GM12878 (cell line): ENCODE measurements around the gene IFI27L2. TPM values are rescaled to one million over a fixed set of nuclear protein-coding genes. Genes with fewer than 3 reads are reported as not detected.

Experiments
- ATAC-seq: fragments of 200-7000 bp; cut with Tn5 transposase; 3 replicates; pipeline ENCODE4 v1.9.1; 2020; ENCODE audit warnings: mild to moderate bottlenecking, moderate library complexity
- BruUV-seq: library from RNA; stranded (reverse); fragments of 400-500 nt; replicated peaks from 2 replicates; lab custom pipeline; 2021; lab: Mats Ljungman, UMichigan
- CTCF ChIA-PET: fragments of 300-600 bp; sonication (Branson Sonifier 250); formaldehyde crosslinking; extraction: SDS; loops from one replicate; lab custom pipeline; 2021; ENCODE audit warnings: inconsistent platforms; lab: Yijun Ruan, JAX
- POLR2A ChIA-PET: fragments of 350-600 bp; formaldehyde crosslinking; extraction: SDS; loops from one replicate; lab custom pipeline; 2021; ENCODE audit warnings: inconsistent platforms; lab: Charles Lee
- RAD21 ChIA-PET: fragments of 300-600 bp; sonication (Branson Sonifier 250); formaldehyde crosslinking; loops from one replicate; lab custom pipeline; 2023; ENCODE audit warnings: antibody characterized with exemption; ENCODE audit not compliant: unreplicated experiment; lab: Charles Lee
- SMC1A ChIA-PET: fragments of 300-600 bp; sonication (Branson Sonifier 250); formaldehyde crosslinking; loops from one replicate; lab custom pipeline; 2023; ENCODE audit not compliant: unreplicated experiment, uncharacterized antibody; lab: Charles Lee
- DNase-seq: peaks from one replicate; pipeline ENCODE4 v3.0.0-alpha.2; 2011; ENCODE audit warnings: low read depth, low spot score
- FAIRE-seq: peaks from 3 replicates; lab custom pipeline; 2011; peaks lifted over from hg19 to GRCh38; lab: Jason Lieb, UNC
- H2AFZ ChIP-seq: 2 replicates; pipeline ENCODE4 v1.6.0; 2011; ENCODE audit warnings: low read depth, low read length, control low read depth; ENCODE audit not compliant: control insufficient read depth
- H3K27ac ChIP-seq: 2 replicates; pipeline ENCODE4 v1.5.1; 2011; ENCODE audit warnings: control low read depth; ENCODE audit not compliant: control insufficient read depth, insufficient read depth
- H3K27me3 ChIP-seq, 2 experiments: replicated peaks in 1 of 2; 2 replicates each; pipeline versions ENCODE4 v1.6.0 to v1.6.1; 2011; ENCODE audit warnings: low read length in 1 of 2; ENCODE audit not compliant: control insufficient read depth in 2 of 2, insufficient read depth in 2 of 2
- H3K36me3 ChIP-seq, 2 experiments: 2 replicates each; pipeline ENCODE4 v1.5.1; 2011; ENCODE audit warnings: low read length in 1 of 2; ENCODE audit not compliant: control insufficient read depth in 2 of 2, insufficient read depth in 2 of 2
- H3K4me1 ChIP-seq: 2 replicates; pipeline ENCODE4 v1.6.1; 2011; ENCODE audit warnings: mild to moderate bottlenecking, low read length, moderate library complexity, mixed read lengths; ENCODE audit not compliant: control insufficient read depth, insufficient read depth
- H3K4me2 ChIP-seq: 2 replicates; pipeline ENCODE4 v1.6.0; 2011; ENCODE audit warnings: control low read depth; ENCODE audit not compliant: control insufficient read depth, insufficient read depth
- H3K4me3 ChIP-seq: fragments of 200-600 bp; sonication (generic); 2 replicates; pipeline ENCODE4 v1.5.1; 2016
- H3K79me2 ChIP-seq: 2 replicates; pipeline ENCODE4 v1.6.0; 2011; ENCODE audit warnings: low read length; ENCODE audit not compliant: control insufficient read depth, insufficient read depth
- H3K9ac ChIP-seq: 2 replicates; pipeline ENCODE4 v1.8.0; 2011; ENCODE audit warnings: low read length, control low read depth, mixed read lengths; ENCODE audit not compliant: control insufficient read depth, insufficient read depth
- H3K9me3 ChIP-seq: replicated peaks from 3 replicates; pipeline ENCODE4 v1.5.1; 2011; ENCODE audit warnings: mild to moderate bottlenecking, low read length; ENCODE audit not compliant: control insufficient read depth, insufficient read depth
- H4K20me1 ChIP-seq: 2 replicates; pipeline ENCODE4 v1.6.0; 2011; ENCODE audit not compliant: control insufficient read depth, insufficient read depth
- BHLHE40 ChIP-seq, 2 experiments: fragments of 450-650 bp in 1 of 2; IDR thresholded peaks; 2 replicates each; pipeline ENCODE4 v1.6.1; 2011 to 2017; ENCODE audit warnings: low read depth in 2 of 2, borderline replicate concordance in 1 of 2, improper control_type of control experiment in 1 of 2, low read length in 1 of 2, mild to moderate bottlenecking in 1 of 2
- EGR1 ChIP-seq, 2 experiments: IDR thresholded peaks; 1 replicate in 1 of 2; 2 replicates in 1 of 2; pipeline ENCODE4 v1.6.1; 2011 to 2012; ENCODE audit warnings: low read depth in 2 of 2, low read length in 2 of 2, borderline replicate concordance in 1 of 2, mild to moderate bottlenecking in 1 of 2, moderate library complexity in 1 of 2
- LARP7 ChIP-seq: fragments of 450-650 bp; IDR thresholded peaks from 2 replicates; pipeline ENCODE4 v1.6.1; 2017; ENCODE audit warnings: mild to moderate bottlenecking
- NFYB ChIP-seq: IDR thresholded peaks from 2 replicates; pipeline ENCODE4 v1.6.1; 2011; ENCODE audit warnings: low read depth, mild to moderate bottlenecking, low read length, improper control_type of control experiment, moderate library complexity; ENCODE audit not compliant: insufficient read depth
- SIN3A ChIP-seq: IDR thresholded peaks from 2 replicates; pipeline ENCODE4 v1.6.1; 2012; ENCODE audit warnings: low read depth, low read length, improper control_type of control experiment
- SUZ12 ChIP-seq: fragments of 200-600 bp; sonication (generic); IDR thresholded peaks from one replicate; pipeline ENCODE4 v1.6.1; 2018; ENCODE audit warnings: antibody characterized with exemption, mild to moderate bottlenecking; ENCODE audit not compliant: unreplicated experiment
- ZNF207 ChIP-seq: fragments of 450-650 bp; IDR thresholded peaks from 2 replicates; pipeline ENCODE4 v1.6.1; 2014; ENCODE audit warnings: antibody characterized with exemption, mild to moderate bottlenecking, borderline replicate concordance
- WGBS: methylation state at CpG from one replicate; pipeline ENCODE4 v1.1.6; 2016; ENCODE audit warnings: low lambda C conversion rate; ENCODE audit not compliant: insufficient replicate concordance, insufficient coverage; ENCODE audit errors: missing lambda C conversion rate; 5-methylcytosine and 5-hydroxymethylcytosine counted together
- in situ Hi-C: fragments of 300-500 bp; cut with MboI; formaldehyde crosslinking; loops from 9 replicates; pipeline ENCODE4 v1.14.3; 2018; ENCODE audit warnings: mixed read lengths
- intact Hi-C: fragments of 100-400 bp; cut with micrococcal nuclease; formaldehyde crosslinking; loops from one replicate; pipeline ENCODE4 v1.14.2; 2022; ENCODE audit not compliant: unreplicated experiment
- polyA plus RNA-seq, 11 experiments: library from polyadenylated mRNA; depleted of rRNA in 4 of 11; unstranded in 6 of 11; stranded (reverse) in 5 of 11; fragments of >200 nt; fragmentation: Nextera tagmentation in 4 of 11; fragmentation: Illumina TruSeq in 1 of 11; extraction: Ambion mirVana in 4 of 11; extraction: Trizol in 1 of 11; gene quantifications; 1 replicate in 1 of 11; 2 replicates in 10 of 11; pipeline versions ENCODE4 v1.2.1 to v1.2.3, GENCODE V29; 2011 to 2016; ENCODE audit warnings: inconsistent platforms in 2 of 11, missing spikeins in 2 of 11, low read depth in 1 of 11
- total RNA-seq, 4 experiments: library from RNA; depleted of rRNA in 3 of 4; stranded (reverse); fragments of >200 nt in 3 of 4; fragmentation: Illumina TruSeq in 1 of 4; extraction: Trizol in 1 of 4; gene quantifications; 2 replicates each; pipeline versions ENCODE4 v1.2.1 to v1.2.3, GENCODE V29; 2013 to 2021

The IFI27L2 gene
- total and polyA plus RNA-seq, 10 of the 15 experiments (the other 5 are each of a cell fraction or from before 2014, with no cell fraction given) = 26.6 to 134 (median 60.3) TPM

GRCh38 chr14:94173885-94174603, 44.6 kb upstream of the IFI27L2 start, which contains the start of gene PPP4R4:
Gene PPP4R4, plus strand, starts transcription at chr14:94174322. Its CDS starts 144 bp downstream, at chr14:94174466.
- intact Hi-C loops (no loop called here), in situ Hi-C loops (no loop called here)
- no TSS peak for BruUV-seq
- no peaks in the 10 kb centered on the region; the same call in 2 of the 3 replicates for H3K9me3 ChIP-seq
- H3K36me3 ChIP-seq = no peaks in the 10 kb centered on the region
- ATAC-seq = peak; percentile 94
- H3K4me1 ChIP-seq = no peaks in the 10 kb centered on the region; the same call in 1 of the 2 replicates
- H2AFZ ChIP-seq = peak within 1 kb of the TSS; percentile 69
- ChIA-PET SMC1A (no interaction called here), RAD21 (interaction anchor here (1.0 kb wide), 1 partner anchor 37 kb away, joined by 3 read pairs; no protein-coding TSS in a partner anchor), POLR2A (no interaction called here), CTCF (interaction anchor here (0.9 kb wide), 1 partner anchor 42 kb away, joined by 4 read pairs; no protein-coding TSS in a partner anchor)
- H3K27ac ChIP-seq = no peak within 1 kb of the TSS
- no peak within 1 kb of the TSS for H3K9ac ChIP-seq
- H3K4me2 ChIP-seq = peak within 1 kb of the TSS; percentile 73
- H3K79me2 ChIP-seq = no peaks in the 10 kb centered on the region
- FAIRE-seq = no peak
- peak within 1 kb of the TSS; percentile 77 for H3K4me3 ChIP-seq
- DNase-seq = no peak
- 0% methylated on average over 13 of the region's 84 CpGs for WGBS
- no peak for TF ChIP-seq ZNF207
- peak; percentile 58 for TF ChIP-seq SUZ12
- TF ChIP-seq NFYB = no peak
- peak in 1 of 2 experiments; percentile 53; a peak in 1 of 3 replicates for TF ChIP-seq EGR1 (IDR thresholded peaks at IDR 0.05; ENCODE audit: borderline replicate concordance in 1 of 2, low read depth in 2 of 2, low read length in 2 of 2)
- peak in 1 of 2 experiments; percentile 9; a peak in 1 of 4 replicates for TF ChIP-seq BHLHE40 (IDR thresholded peaks at IDR 0.05; ENCODE audit: borderline replicate concordance in 1 of 2, low read depth in 2 of 2, low read length in 1 of 2)
- TF ChIP-seq SIN3A = no peak
- peak; percentile 68 for TF ChIP-seq LARP7
- H3K27me3 ChIP-seq = peaks cover 0 to 25% of the 10 kb centered on the region in 2 experiments; a peak in 2 of 4 replicates
- no peaks in the 10 kb centered on the region for H4K20me1 ChIP-seq
